ENCODE results near the gene UBAC2.
"Not testable (repeated sequence)": the region's sequence is repeated elsewhere in the genome, so short reads cannot be mapped to it uniquely, and the experiment has no call there.

UBAC2 gene

GRCh38 chr13:99215184-99215830 lies 14.7 kb downstream of the UBAC2 start:
- peak; percentile 34 for DNase-seq

GRCh38 chr13:99217461-99218110 lies 16.9 kb downstream of the UBAC2 start:
- DNase-seq: no peak

- no peak for DNase-seq
These were observed 17.5 kb downstream of the UBAC2 start for GRCh38 chr13:99218126-99218525.

GRCh38 chr13:99218545-99218944 lies 17.9 kb downstream of the UBAC2 start:
- no peak for DNase-seq

- peak; percentile 35 for DNase-seq
These were observed 18.3 kb downstream of the UBAC2 start for GRCh38 chr13:99218969-99219368.

GRCh38 chr13:99220199-99220935 lies 19.7 kb downstream of the UBAC2 start:
- no peak for DNase-seq

- no peak for DNase-seq
These were observed 21.0 kb downstream of the UBAC2 start for GRCh38 chr13:99221567-99222239.

- DNase-seq: no peak
These were observed 22.9 kb downstream of the UBAC2 start for GRCh38 chr13:99223587-99223986.

- DNase-seq: no peak
These were observed 23.4 kb downstream of the UBAC2 start for GRCh38 chr13:99224021-99224420.

- DNase-seq: no peak
These were observed 24.4 kb downstream of the UBAC2 start for GRCh38 chr13:99225078-99225477.

GRCh38 chr13:99226513-99226912 lies 25.9 kb downstream of the UBAC2 start:
- no peak for DNase-seq

- DNase-seq: no peak
These were observed 26.8 kb downstream of the UBAC2 start for GRCh38 chr13:99227331-99227900.

- DNase-seq: no peak
These were observed 27.4 kb downstream of the UBAC2 start for GRCh38 chr13:99227909-99228688.

- DNase-seq: no peak
These were observed 28.4 kb downstream of the UBAC2 start for GRCh38 chr13:99228737-99229691.

GRCh38 chr13:99230588-99230987 lies 29.9 kb downstream of the UBAC2 start:
- not testable (repeated sequence) for DNase-seq

- no peak for DNase-seq
These were observed 30.3 kb downstream of the UBAC2 start for GRCh38 chr13:99230991-99231390.

- DNase-seq: no peak
These were observed 31.1 kb downstream of the UBAC2 start for GRCh38 chr13:99231721-99232120.

- DNase-seq: peak; percentile 19
These were observed 37.5 kb downstream of the UBAC2 start for GRCh38 chr13:99237981-99238662.

GRCh38 chr13:99246100-99246499 lies 45.4 kb downstream of the UBAC2 start:
- no peak for DNase-seq

- not testable (repeated sequence) for DNase-seq
These were observed 48.5 kb downstream of the UBAC2 start for GRCh38 chr13:99249178-99249577.

Data from stimulated activated CD4-positive, alpha-beta T cell treated with anti-CD3 and anti-CD28 coated beads, Interleukin-4, amount 100 ng/mL, for 1 hour (primary cell).